Measurements from ENCODE around the gene VGLL2. TPM values are rescaled to one million over a fixed set of nuclear protein-coding genes. Genes with fewer than 3 reads are reported as not detected.

The VGLL2 gene
- total RNA-seq, 1 donor from 2014 or later = not detected

GRCh38 chr6:117253785-117254184 lies 11.6 kb upstream of the VGLL2 start:
- Mint-ChIP-seq H3K4me1 (no peaks in the 10 kb centered on the region), H3K27me3 (no peaks in the 10 kb centered on the region), H3K9me3 (no peaks in the 10 kb centered on the region), H3K27ac (no peak overlapping the region), H3K36me3 (ENCODE audit: low read depth) (no peaks in the 10 kb centered on the region), H3K4me3 (no peak overlapping the region)
- ATAC-seq (ENCODE audit: low read depth) (no peak), DNase-seq (no peak)
- POLR2A ChIA-PET = no interaction called here
- intact Hi-C loops (cut with micrococcal nuclease) = no loop called here
- no peak for TF ChIP-seq CTCF (IDR thresholded peaks at IDR 0.05)
- CTCF ChIA-PET = no interaction called here

GRCh38 chr6:117262799-117263198 lies 2.6 kb upstream of the VGLL2 start:
- no peak overlapping the region for H3K27ac Mint-ChIP-seq
- H3K36me3 Mint-ChIP-seq (ENCODE audit: low read depth) = no peaks in the 10 kb centered on the region
- H3K9me3 Mint-ChIP-seq = no peaks in the 10 kb centered on the region
- peaks cover 43% of the 10 kb centered on the region for H3K27me3 Mint-ChIP-seq
- no peak for ATAC-seq (ENCODE audit: low read depth)
- H3K4me1 Mint-ChIP-seq = peaks cover 15% of the 10 kb centered on the region
- no peak overlapping the region for H3K4me3 Mint-ChIP-seq
- ChIA-PET CTCF (no interaction called here), POLR2A (no interaction called here)
- DNase-seq = no peak
- intact Hi-C loops (cut with micrococcal nuclease) = no loop called here
- TF ChIP-seq CTCF (IDR thresholded peaks at IDR 0.05) = no peak

GRCh38 chr6:117263353-117263927 lies 1.9 kb upstream of the VGLL2 start:
- POLR2A ChIA-PET = no interaction called here
- peaks cover 15% of the 10 kb centered on the region for H3K4me1 Mint-ChIP-seq
- peaks cover 50% of the 10 kb centered on the region for H3K27me3 Mint-ChIP-seq
- no peak overlapping the region for H3K27ac Mint-ChIP-seq
- no peak for ATAC-seq (ENCODE audit: low read depth)
- H3K36me3 Mint-ChIP-seq (ENCODE audit: low read depth) = no peaks in the 10 kb centered on the region
- DNase-seq = no peak
- TF ChIP-seq CTCF (IDR thresholded peaks at IDR 0.05) = no peak
- intact Hi-C loops (cut with micrococcal nuclease) = no loop called here
- CTCF ChIA-PET = no interaction called here
- H3K4me3 Mint-ChIP-seq = no peak overlapping the region
- H3K9me3 Mint-ChIP-seq = no peaks in the 10 kb centered on the region

GRCh38 chr6:117264369-117264691 lies 1.0 kb upstream of the VGLL2 start:
- DNase-seq = no peak
- no peaks in the 10 kb centered on the region for H3K9me3 Mint-ChIP-seq
- H3K27me3 Mint-ChIP-seq = peaks cover 57% of the 10 kb centered on the region
- intact Hi-C loops (cut with micrococcal nuclease) = no loop called here
- no peak for TF ChIP-seq CTCF (IDR thresholded peaks at IDR 0.05)
- H3K4me1 Mint-ChIP-seq = peaks cover 15% of the 10 kb centered on the region
- no peak overlapping the region for H3K27ac Mint-ChIP-seq
- H3K4me3 Mint-ChIP-seq = peak overlapping the region; percentile 44
- ChIA-PET POLR2A (no interaction called here), CTCF (no interaction called here)
- no peak for ATAC-seq (ENCODE audit: low read depth)
- H3K36me3 Mint-ChIP-seq (ENCODE audit: low read depth) = no peaks in the 10 kb centered on the region

- Mint-ChIP-seq H3K9me3 (no peaks in the 10 kb centered on the region), H3K4me1 (peaks cover 15% of the 10 kb centered on the region), H3K27me3 (peaks cover 57% of the 10 kb centered on the region), H3K27ac (no peak overlapping the region), H3K4me3 (peak overlapping the region; percentile 32), H3K36me3 (ENCODE audit: low read depth) (no peaks in the 10 kb centered on the region)
- ATAC-seq (ENCODE audit: low read depth) (no peak), DNase-seq (no peak)
- intact Hi-C loops (cut with micrococcal nuclease) = no loop called here
- no peak for TF ChIP-seq CTCF (IDR thresholded peaks at IDR 0.05)
- POLR2A ChIA-PET = no interaction called here
- CTCF ChIA-PET = no interaction called here
Observed at GRCh38 chr6:117264692-117265409, 507 bp upstream of the VGLL2 start.

All from activated B cell treated with CpG ODN at 0.5 μM for 24 hours (primary cell).